ENCODE data around the gene C10orf90. TPM values are rescaled to one million over a fixed set of nuclear protein-coding genes. Genes with fewer than 3 reads are reported as not detected.

The C10orf90 gene
- total and polyA plus RNA-seq, 2 of the 8 experiments (the other 6 are each of a cell fraction or from before 2014, with no cell fraction given): 0.21 TPM; not detected in 1

GRCh38 chr10:126491476-126491875 is 179.0 kb downstream of the C10orf90 start:
- Histone ChIP-seq H3K27ac (ENCODE audit: low read depth, low read length) (no peak overlapping the region), H3K27me3 (replicated peaks in 1 of 4; ENCODE audit: control insufficient read depth in 3 of 4, extremely low read depth in 1 of 4, insufficient read depth in 3 of 4, low read length in 3 of 4) (no peaks in the 10 kb centered on the region), H3K56ac (replicated peaks; ENCODE audit: insufficient read length, low read depth, low read length) (no peak overlapping the region), H2BK120ac (replicated peaks; ENCODE audit: low read depth, low read length) (no peak overlapping the region), H3K9ac (replicated peaks in 1 of 4; ENCODE audit: extremely low read depth in 1 of 4, low read depth in 3 of 4, low read length in 3 of 4) (no peak overlapping the region), H3K4ac (replicated peaks; ENCODE audit: insufficient read length, low read depth, low read length) (no peak overlapping the region), H3K9me3 (ENCODE audit: insufficient read depth in 2 of 2, low read depth in 1 of 2, low read length in 1 of 2) (no peaks in the 10 kb centered on the region; a peak in 1 of 4 replicates), H3K79me1 (ENCODE audit: low read depth, low read length) (no peaks in the 10 kb centered on the region), H2AFZ (ENCODE audit: low read length) (no peak overlapping the region), H2BK20ac (ENCODE audit: low read length) (no peak overlapping the region), H2AK5ac (ENCODE audit: low read depth, low read length) (no peak overlapping the region), H4K5ac (ENCODE audit: insufficient read length, low read depth, low read length) (no peak overlapping the region), H3K4me3 (ENCODE audit: extremely low read depth in 1 of 4, insufficient read depth in 2 of 4, low read depth in 3 of 4, low read length in 4 of 4) (no peak overlapping the region), H2BK15ac (ENCODE audit: low read length) (no peak overlapping the region), H3K4me1 (replicated peaks in 1 of 4; ENCODE audit: control insufficient read depth in 3 of 4, insufficient read depth in 4 of 4, low read length in 3 of 4) (no peaks in the 10 kb centered on the region), H3K36me3 (ENCODE audit: control insufficient read depth in 2 of 4, insufficient read depth in 4 of 4, low read length in 3 of 4) (no peaks in the 10 kb centered on the region), H2BK5ac (ENCODE audit: low read depth, low read length) (no peak overlapping the region), H3K23ac (ENCODE audit: insufficient read length) (no peak overlapping the region), H4K91ac (replicated peaks; ENCODE audit: insufficient read length, low read length) (no peak overlapping the region), H3K23me2 (ENCODE audit: low read depth, low read length) (no peaks in the 10 kb centered on the region), H3K14ac (ENCODE audit: insufficient read length) (no peak overlapping the region), H3K4me2 (ENCODE audit: insufficient read depth in 1 of 2, low read depth in 2 of 2, low read length in 2 of 2) (no peak overlapping the region), H4K20me1 (replicated peaks in 1 of 2; ENCODE audit: control insufficient read depth in 1 of 2, insufficient read depth in 2 of 2, low read length in 2 of 2) (no peaks in the 10 kb centered on the region), H3K79me2 (ENCODE audit: control insufficient read depth in 1 of 2, insufficient read depth in 2 of 2, low read length in 2 of 2) (no peaks in the 10 kb centered on the region), H2BK12ac (ENCODE audit: low read depth, low read length) (no peak overlapping the region), H3K18ac (ENCODE audit: extremely low read depth, low read length) (no peak overlapping the region), H4K8ac (ENCODE audit: extremely low read depth, insufficient read depth, low read length) (no peak overlapping the region)
- no peak for TF ChIP-seq RAD21 (IDR thresholded peaks at IDR 0.05 in 1 of 2, conservative IDR thresholded peaks at IDR 0.05 in 1 of 2; ENCODE audit: low read depth in 2 of 2, low read length in 2 of 2)
- TF ChIP-seq NANOG (IDR thresholded peaks at IDR 0.05; ENCODE audit: insufficient read depth, low read depth, low read length, poor library complexity, severe bottlenecking): no peak
- no peak for TF ChIP-seq MAFK (IDR thresholded peaks at IDR 0.05; ENCODE audit: low read depth, low read length)
- TF ChIP-seq SP1 (IDR thresholded peaks at IDR 0.05; ENCODE audit: low read depth, low read length): no peak
- TF ChIP-seq KDM4A (IDR thresholded peaks at IDR 0.05; ENCODE audit: low read depth, low read length, severe bottlenecking): no peak
- no peak for TF ChIP-seq BCL11A (IDR thresholded peaks at IDR 0.05; ENCODE audit: low read depth in 2 of 2, low read length in 2 of 2)
- TF ChIP-seq JUN (IDR thresholded peaks at IDR 0.05; ENCODE audit: low read depth, low read length): no peak
- TF ChIP-seq USF2 (IDR thresholded peaks at IDR 0.05; ENCODE audit: low read length): no peak
- no peak for TF ChIP-seq POLR2AphosphoS5 (IDR thresholded peaks at IDR 0.05; ENCODE audit: low read depth, low read length)
- POLR2A ChIA-PET (ENCODE audit: partially characterized antibody): no interaction called here
- WGBS, 2 experiments (ENCODE audit: extremely low coverage in 1 of 2, insufficient coverage in 1 of 2, insufficient read length in 1 of 2, insufficient replicate concordance in 2 of 2, low coverage in 1 of 2, low lambda C conversion rate in 2 of 2, missing lambda C conversion rate in 1 of 2): 89% methylated on average over 7 of the region's 7 CpGs; no CpG with 5 or more reads in 1 of the 2 experiments
- no peak for DNase-seq (ENCODE audit: low read depth in 1 of 2, low spot score in 2 of 2)
- no peak for FAIRE-seq
- CTCF ChIA-PET (ENCODE audit: partially characterized antibody): interaction anchor here (0.7 kb wide), 1 partner anchor 17 kb away, joined by 3 read pairs; no protein-coding TSS in a partner anchor

Measured in H1 (cell line).